Caco-2 (cell line): ENCODE results near the gene NAXD. TPM values are rescaled to one million over a fixed set of nuclear protein-coding genes. Genes with fewer than 3 reads are reported as not detected.
A peak's percentile ranks its signal among the peaks of the same experiment; 100 is the strongest.

ENCODE experiments used
- BruUV-seq: library from RNA; stranded (reverse); fragments of 400-500 nt; replicated peaks from 2 replicates; lab custom pipeline; 2021; lab: Mats Ljungman, UMichigan
- CTCF ChIA-PET: fragments of 300-600 bp; sonication (Branson Sonifier 250); formaldehyde crosslinking; loops from one replicate; lab custom pipeline; 2022; ENCODE audit warnings: antibody characterized with exemption; lab: Charles Lee
- POLR2A ChIA-PET: fragments of 300-600 bp; sonication (Branson Sonifier 250); formaldehyde crosslinking; loops from one replicate; lab custom pipeline; 2022; ENCODE audit warnings: antibody characterized with exemption; lab: Charles Lee
- DNase-seq, 2 experiments: peaks; one replicate each; pipeline versions ENCODE4 v3.0.0 to v3.0.0-alpha.2; 2020 to 2022
- H3K27me3 ChIP-seq: replicated peaks from 2 replicates; pipeline ENCODE4 v1.6.0; 2011; ENCODE audit warnings: low read length; ENCODE audit not compliant: control insufficient read depth, insufficient read depth
- H3K36me3 ChIP-seq: 2 replicates; pipeline ENCODE4 v1.5.1; 2011; ENCODE audit warnings: low read length; ENCODE audit not compliant: control insufficient read depth, insufficient read depth
- H3K4me1 ChIP-seq: fragments of 250-450 bp; sonication (Bioruptor Pico); 2 replicates; pipeline ENCODE4 v1.5.1; 2020; ENCODE audit warnings: mild to moderate bottlenecking
- H3K4me3 ChIP-seq: 2 replicates; pipeline ENCODE4 v1.5.1; 2011; ENCODE audit warnings: low read depth, mild to moderate bottlenecking, control low read depth, low read length
- H3K9me3 ChIP-seq: fragments of 250-450 bp; sonication (Bioruptor Pico); 2 replicates; pipeline ENCODE4 v1.5.1; 2020; ENCODE audit warnings: mild to moderate bottlenecking, moderate library complexity
- H3K27ac Mint-ChIP-seq: one replicate; pipeline ENCODE4 v1.8.0; 2022; ENCODE audit warnings: mixed read lengths; ENCODE audit not compliant: unreplicated experiment
- H3K27me3 Mint-ChIP-seq: one replicate; pipeline ENCODE4 v1.8.0; 2022; ENCODE audit warnings: mixed read lengths; ENCODE audit not compliant: insufficient read depth, unreplicated experiment
- H3K36me3 Mint-ChIP-seq: one replicate; pipeline ENCODE4 v1.8.0; 2022; ENCODE audit warnings: mild to moderate bottlenecking, mixed read lengths; ENCODE audit not compliant: insufficient read depth, unreplicated experiment
- H3K4me1 Mint-ChIP-seq: one replicate; pipeline ENCODE4 v1.8.0; 2022; ENCODE audit warnings: low read depth, mixed read lengths; ENCODE audit not compliant: unreplicated experiment
- H3K4me3 Mint-ChIP-seq: one replicate; pipeline ENCODE4 v1.8.0; 2022; ENCODE audit warnings: mild to moderate bottlenecking, moderate library complexity, mixed read lengths; ENCODE audit not compliant: unreplicated experiment
- H3K9me3 Mint-ChIP-seq: one replicate; pipeline ENCODE4 v1.8.0; 2022; ENCODE audit warnings: mixed read lengths; ENCODE audit not compliant: unreplicated experiment
- intact Hi-C: fragments of 100-400 bp; cut with micrococcal nuclease; formaldehyde crosslinking; loops from one replicate; pipeline ENCODE4 v1.10.0; 2022; ENCODE audit not compliant: unreplicated experiment
- total RNA-seq: library from RNA; stranded (reverse); gene quantifications from 2 replicates; pipeline ENCODE4 v1.2.3, GENCODE V29; 2022
- TF ChIP-seq, protein P1 (sequence below), 2 experiments: fragments of 200-600 bp in 1 of 2; IDR thresholded peaks; 1 replicate in 1 of 2; 2 replicates in 1 of 2; pipeline versions ENCODE4 v1.5.1 to v1.8.0; 2011 to 2022; ENCODE audit warnings: antibody characterized with exemption in 1 of 2, control low read depth in 1 of 2, inconsistent platforms in 1 of 2, low read depth in 1 of 2, low read length in 1 of 2, mild to moderate bottlenecking in 1 of 2, moderate library complexity in 1 of 2; ENCODE audit not compliant: insufficient read depth in 1 of 2, severe bottlenecking in 1 of 2, unreplicated experiment in 1 of 2

Gene NAXD
- total RNA-seq, 1 experiment from 2014 or later = 51.5 TPM

DNA sequence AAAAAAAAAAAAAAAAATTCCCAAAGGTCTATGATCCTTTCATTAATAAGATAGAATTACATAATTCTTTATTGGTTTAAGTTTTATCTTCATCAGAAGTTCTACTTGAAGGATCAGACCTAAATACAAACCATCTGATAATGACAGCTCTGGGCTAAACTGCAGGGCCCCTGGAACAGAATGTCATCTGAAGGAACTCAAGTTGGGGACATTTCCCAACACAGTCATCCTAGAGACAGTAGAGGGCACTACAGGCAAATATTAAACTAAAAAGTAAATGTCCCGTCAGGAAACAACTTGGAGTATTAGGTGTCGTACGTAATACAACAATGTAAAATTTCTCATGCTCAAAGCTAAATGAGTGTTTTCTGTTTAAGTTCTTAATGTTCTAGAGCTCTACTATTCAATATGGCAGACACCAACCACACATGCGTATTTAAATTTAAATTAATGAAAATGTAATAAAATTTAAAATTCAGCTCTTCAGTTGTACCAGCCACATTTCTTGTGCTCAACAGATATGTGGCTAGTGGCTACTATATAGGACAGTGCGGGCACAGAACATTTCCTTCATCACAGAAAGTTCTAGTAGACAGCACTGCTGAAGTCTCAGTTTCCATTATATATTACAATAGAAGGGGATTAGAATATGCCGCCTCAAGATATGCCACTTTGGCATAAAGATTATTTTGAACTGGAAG is 21.8 kb upstream of the NAXD start:
- Histone ChIP-seq H3K27me3 (no peaks in the 10 kb centered on the region), H3K4me1 (peaks cover 12% of the 10 kb centered on the region), H3K36me3 (no peaks in the 10 kb centered on the region), H3K9me3 (no peaks in the 10 kb centered on the region), H3K4me3 (no peak overlapping the region)
- H3K36me3 Mint-ChIP-seq = no peaks in the 10 kb centered on the region
- no peaks in the 10 kb centered on the region for H3K9me3 Mint-ChIP-seq
- H3K4me1 Mint-ChIP-seq = peaks cover 23% of the 10 kb centered on the region
- intact Hi-C loops = loop anchor here (1.0 to 10.0 kb wide), 5 partner anchors 22 to 321 kb away; partner anchors contain the start of genes ANKRD10 and NAXD
- DNase-seq = peak in 1 of 2 experiments; percentile 67
- BruUV-seq = no TSS peak
- TF ChIP-seq, protein P1, sequence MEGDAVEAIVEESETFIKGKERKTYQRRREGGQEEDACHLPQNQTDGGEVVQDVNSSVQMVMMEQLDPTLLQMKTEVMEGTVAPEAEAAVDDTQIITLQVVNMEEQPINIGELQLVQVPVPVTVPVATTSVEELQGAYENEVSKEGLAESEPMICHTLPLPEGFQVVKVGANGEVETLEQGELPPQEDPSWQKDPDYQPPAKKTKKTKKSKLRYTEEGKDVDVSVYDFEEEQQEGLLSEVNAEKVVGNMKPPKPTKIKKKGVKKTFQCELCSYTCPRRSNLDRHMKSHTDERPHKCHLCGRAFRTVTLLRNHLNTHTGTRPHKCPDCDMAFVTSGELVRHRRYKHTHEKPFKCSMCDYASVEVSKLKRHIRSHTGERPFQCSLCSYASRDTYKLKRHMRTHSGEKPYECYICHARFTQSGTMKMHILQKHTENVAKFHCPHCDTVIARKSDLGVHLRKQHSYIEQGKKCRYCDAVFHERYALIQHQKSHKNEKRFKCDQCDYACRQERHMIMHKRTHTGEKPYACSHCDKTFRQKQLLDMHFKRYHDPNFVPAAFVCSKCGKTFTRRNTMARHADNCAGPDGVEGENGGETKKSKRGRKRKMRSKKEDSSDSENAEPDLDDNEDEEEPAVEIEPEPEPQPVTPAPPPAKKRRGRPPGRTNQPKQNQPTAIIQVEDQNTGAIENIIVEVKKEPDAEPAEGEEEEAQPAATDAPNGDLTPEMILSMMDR (IDR thresholded peaks at IDR 0.05; ENCODE audit: insufficient read depth in 1 of 2, low read depth in 1 of 2, low read length in 1 of 2, severe bottlenecking in 1 of 2, unreplicated experiment in 1 of 2) = peak; percentile 63 to 64
- no peaks in the 10 kb centered on the region for H3K27me3 Mint-ChIP-seq
- POLR2A ChIA-PET = interaction anchor here (1.0 to 1.3 kb wide), 2 partner anchors 112 to 122 kb away, joined by 4 to 5 read pairs; partner anchors contain the start of gene CARS2
- no peak overlapping the region for H3K27ac Mint-ChIP-seq
- CTCF ChIA-PET = interaction anchor here (0.6 to 1.3 kb wide), 10 partner anchors 15 to 331 kb away, joined by 3 to 8 read pairs (median 3); partner anchors contain the start of genes CARS2 and RAB20
- H3K4me3 Mint-ChIP-seq = no peak overlapping the region

DNA sequence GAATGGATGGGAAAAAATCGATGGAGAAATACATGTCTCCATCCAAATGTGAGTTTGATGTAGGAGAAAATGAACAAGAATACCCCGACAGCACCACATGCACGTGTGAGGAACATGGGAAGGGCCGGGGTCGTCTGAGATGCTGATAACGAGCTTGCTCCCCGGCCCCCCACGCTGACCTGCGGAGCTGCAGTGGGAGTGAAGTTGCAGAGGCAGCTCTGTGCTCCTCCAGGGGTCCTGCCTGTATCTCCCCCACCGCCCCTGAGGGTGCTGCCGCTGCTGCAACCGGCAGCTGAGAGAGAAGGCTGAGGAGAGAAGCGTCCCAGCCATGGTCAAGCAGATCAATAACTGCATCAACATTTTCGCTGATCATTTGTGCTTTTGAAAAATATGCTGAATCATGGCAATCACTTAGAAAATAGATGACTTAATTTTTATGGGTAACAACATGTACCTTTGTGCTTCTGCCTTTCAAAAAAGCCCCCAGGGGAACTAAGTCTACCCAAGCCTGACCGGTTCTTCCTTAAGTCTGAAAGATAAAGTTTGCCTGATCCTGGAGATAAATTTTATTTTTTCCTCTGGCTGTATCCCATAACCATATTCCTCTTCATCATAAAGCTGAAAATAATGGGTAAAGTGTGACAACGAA is 18.2 kb upstream of the NAXD start:
- ChIA-PET CTCF (no interaction called here), POLR2A (no interaction called here)
- Histone ChIP-seq H3K4me3 (no peak overlapping the region), H3K27me3 (no peaks in the 10 kb centered on the region), H3K36me3 (no peaks in the 10 kb centered on the region), H3K4me1 (peaks cover 34% of the 10 kb centered on the region), H3K9me3 (no peaks in the 10 kb centered on the region)
- BruUV-seq = no TSS peak
- Mint-ChIP-seq H3K36me3 (peaks cover 6% of the 10 kb centered on the region), H3K4me3 (no peak overlapping the region), H3K27me3 (no peaks in the 10 kb centered on the region), H3K4me1 (peaks cover 28% of the 10 kb centered on the region), H3K27ac (no peak overlapping the region), H3K9me3 (no peaks in the 10 kb centered on the region)
- intact Hi-C loops = loop anchor here (10.0 kb wide), 1 partner anchor 318 kb away; the partner anchor contains the start of gene ANKRD10
- TF ChIP-seq, protein P1 (IDR thresholded peaks at IDR 0.05; ENCODE audit: insufficient read depth in 1 of 2, low read depth in 1 of 2, low read length in 1 of 2, severe bottlenecking in 1 of 2, unreplicated experiment in 1 of 2) = no peak
- no peak for DNase-seq

DNA sequence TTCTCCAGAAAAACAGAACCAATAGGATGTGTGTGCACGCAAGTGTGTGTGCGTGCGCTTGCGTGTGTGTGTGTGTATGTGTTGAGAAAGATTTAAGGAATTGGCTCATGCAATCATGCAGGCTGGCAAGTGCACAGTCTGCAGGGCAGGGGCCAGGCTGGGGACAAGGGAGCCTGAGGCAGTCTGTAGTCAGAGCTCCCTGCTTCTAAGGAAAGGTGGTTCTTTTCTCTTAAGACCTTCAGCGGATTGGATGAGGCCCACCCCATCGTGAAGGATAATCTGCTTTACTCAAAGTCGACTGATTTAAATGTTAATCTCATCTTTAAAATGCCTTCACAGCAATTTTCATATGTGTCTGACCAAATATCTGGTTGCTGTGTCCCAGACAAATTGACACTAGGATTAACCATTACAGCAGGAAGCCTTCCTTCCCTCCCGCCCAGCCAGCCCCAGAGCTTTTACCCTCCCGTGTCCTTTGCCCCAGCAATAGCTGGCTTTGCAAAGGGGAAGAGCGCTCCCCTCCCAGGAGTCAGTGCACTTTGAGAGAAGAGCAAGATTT is 15.0 kb upstream of the NAXD start:
- Histone ChIP-seq H3K4me1 (peaks cover 40% of the 10 kb centered on the region), H3K9me3 (no peaks in the 10 kb centered on the region), H3K36me3 (no peaks in the 10 kb centered on the region), H3K27me3 (no peaks in the 10 kb centered on the region), H3K4me3 (no peak overlapping the region)
- TF ChIP-seq, protein P1 (IDR thresholded peaks at IDR 0.05; ENCODE audit: insufficient read depth in 1 of 2, low read depth in 1 of 2, low read length in 1 of 2, severe bottlenecking in 1 of 2, unreplicated experiment in 1 of 2) = no peak
- peaks cover 12% of the 10 kb centered on the region for H3K36me3 Mint-ChIP-seq
- POLR2A ChIA-PET = interaction anchor here (0.7 to 1.0 kb wide), 2 partner anchors 25 to 115 kb away, joined by 4 read pairs; no protein-coding TSS in a partner anchor
- no peaks in the 10 kb centered on the region for H3K27me3 Mint-ChIP-seq
- H3K9me3 Mint-ChIP-seq = peaks cover 8% of the 10 kb centered on the region
- peaks cover 36% of the 10 kb centered on the region for H3K4me1 Mint-ChIP-seq
- no TSS peak for BruUV-seq
- CTCF ChIA-PET = interaction anchor here (0.5 to 1.6 kb wide), 4 partner anchors 10 to 224 kb away, joined by 4 to 10 read pairs (median 6); no protein-coding TSS in a partner anchor
- intact Hi-C loops = loop anchor here (2.0 kb wide), 1 partner anchor 16 kb away; no protein-coding TSS in a partner anchor
- H3K27ac Mint-ChIP-seq = peak overlapping the region; percentile 52
- DNase-seq = peak; percentile 76 to 79
- peak overlapping the region; percentile 61 for H3K4me3 Mint-ChIP-seq
